ENCODE results near the gene NDE1. TPM values are rescaled to one million over a fixed set of nuclear protein-coding genes. Genes with fewer than 3 reads are reported as not detected.

Gene NDE1
- total RNA-seq, 2 donors from 2014 or later: 26.5 to 37.0 TPM

DNA sequence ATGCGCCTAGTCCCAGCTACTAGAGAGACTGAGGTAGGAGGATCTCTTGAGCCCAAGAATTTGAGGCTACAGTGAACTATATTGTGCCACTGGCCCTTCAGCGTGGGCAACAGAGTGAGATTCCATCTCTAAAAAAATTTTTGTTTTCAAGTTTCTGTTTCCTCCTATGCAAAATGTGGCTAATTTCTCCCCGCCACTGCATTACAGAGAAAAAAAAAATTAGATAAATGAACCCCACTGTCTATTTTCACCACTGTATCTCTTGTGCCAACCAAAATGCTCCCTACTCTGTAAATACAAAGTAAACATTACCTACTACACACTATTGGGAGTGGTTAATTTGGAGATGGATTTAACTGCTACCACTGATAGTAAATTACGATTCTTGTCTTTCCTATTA is 9.1 kb upstream of the NDE1 start:
- H3K27ac ChIP-seq: no peak overlapping the region
- ATAC-seq (ENCODE audit: insufficient number of reproducible peaks, low FRiP score, low read depth): no peak
- TF ChIP-seq, protein P1, sequence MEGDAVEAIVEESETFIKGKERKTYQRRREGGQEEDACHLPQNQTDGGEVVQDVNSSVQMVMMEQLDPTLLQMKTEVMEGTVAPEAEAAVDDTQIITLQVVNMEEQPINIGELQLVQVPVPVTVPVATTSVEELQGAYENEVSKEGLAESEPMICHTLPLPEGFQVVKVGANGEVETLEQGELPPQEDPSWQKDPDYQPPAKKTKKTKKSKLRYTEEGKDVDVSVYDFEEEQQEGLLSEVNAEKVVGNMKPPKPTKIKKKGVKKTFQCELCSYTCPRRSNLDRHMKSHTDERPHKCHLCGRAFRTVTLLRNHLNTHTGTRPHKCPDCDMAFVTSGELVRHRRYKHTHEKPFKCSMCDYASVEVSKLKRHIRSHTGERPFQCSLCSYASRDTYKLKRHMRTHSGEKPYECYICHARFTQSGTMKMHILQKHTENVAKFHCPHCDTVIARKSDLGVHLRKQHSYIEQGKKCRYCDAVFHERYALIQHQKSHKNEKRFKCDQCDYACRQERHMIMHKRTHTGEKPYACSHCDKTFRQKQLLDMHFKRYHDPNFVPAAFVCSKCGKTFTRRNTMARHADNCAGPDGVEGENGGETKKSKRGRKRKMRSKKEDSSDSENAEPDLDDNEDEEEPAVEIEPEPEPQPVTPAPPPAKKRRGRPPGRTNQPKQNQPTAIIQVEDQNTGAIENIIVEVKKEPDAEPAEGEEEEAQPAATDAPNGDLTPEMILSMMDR (IDR thresholded peaks at IDR 0.05): no peak

DNA sequence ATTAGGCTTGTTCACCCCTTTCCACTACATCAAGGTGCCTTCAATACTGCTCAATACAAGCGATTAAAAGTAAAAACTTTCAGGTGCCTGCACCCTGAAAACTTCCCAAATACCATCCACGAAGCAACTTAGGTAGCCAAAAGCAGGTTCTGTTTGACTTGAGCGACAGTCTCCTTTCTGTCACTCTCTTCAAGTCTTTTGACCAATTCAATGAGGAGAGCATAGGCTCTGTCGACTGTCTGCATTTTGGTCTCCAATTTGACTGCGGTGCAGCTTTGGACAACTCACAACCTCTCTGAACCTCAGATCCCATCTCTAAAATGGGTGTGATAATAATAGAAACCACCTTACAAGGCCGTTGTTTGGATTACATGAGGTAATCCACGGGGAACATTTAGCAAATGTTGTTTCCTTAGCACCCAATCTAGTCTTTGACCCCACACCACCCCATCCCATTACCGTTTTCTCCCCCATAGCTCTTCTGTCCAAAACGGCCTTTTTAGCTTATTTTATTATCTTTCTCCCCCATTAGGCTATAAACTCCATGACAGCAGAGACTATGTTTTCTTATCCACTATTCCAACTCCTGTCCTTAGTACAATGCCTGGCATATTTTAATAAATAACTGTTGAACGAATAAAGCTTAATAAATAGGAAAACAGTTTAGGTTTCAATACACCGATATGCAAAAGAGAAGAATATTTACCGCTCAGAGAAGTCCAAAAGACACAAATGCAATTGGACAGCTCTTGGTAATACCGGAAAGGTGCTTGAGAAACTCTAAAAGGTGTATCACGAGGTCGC is 8.1 kb upstream of the NDE1 start:
- TF ChIP-seq, protein P1 (IDR thresholded peaks at IDR 0.05): no peak
- Histone ChIP-seq H3K9me3 (no peaks in the 10 kb centered on the region), H3K4me3 (peak overlapping the region; percentile 97), H3K4me1 (ENCODE audit: control insufficient read depth in 1 of 2, low read depth in 2 of 2) (peaks cover 11 to 28% of the 10 kb centered on the region in 2 donors), H3K36me3 (peaks cover 19% of the 10 kb centered on the region), H3K27me3 (replicated peaks; ENCODE audit: insufficient read depth) (no peaks in the 10 kb centered on the region), H3K27ac (peak overlapping the region; percentile 99 to 100)
- DNase-seq (ENCODE audit: low spot score) (no peak), ATAC-seq (ENCODE audit: insufficient number of reproducible peaks, low FRiP score, low read depth) (no peak)

More for the DNA sequence above, 9.1 kb upstream of the NDE1 start:
- no peaks in the 10 kb centered on the region for H3K9me3 ChIP-seq
- no peak overlapping the region for H3K4me3 ChIP-seq
- no peak for DNase-seq (ENCODE audit: low spot score)
- peaks cover 21% of the 10 kb centered on the region for H3K36me3 ChIP-seq
- peaks cover 11 to 28% of the 10 kb centered on the region in 2 donors for H3K4me1 ChIP-seq (ENCODE audit: control insufficient read depth in 1 of 2, low read depth in 2 of 2)
- H3K27me3 ChIP-seq (replicated peaks; ENCODE audit: insufficient read depth): no peaks in the 10 kb centered on the region

DNA sequence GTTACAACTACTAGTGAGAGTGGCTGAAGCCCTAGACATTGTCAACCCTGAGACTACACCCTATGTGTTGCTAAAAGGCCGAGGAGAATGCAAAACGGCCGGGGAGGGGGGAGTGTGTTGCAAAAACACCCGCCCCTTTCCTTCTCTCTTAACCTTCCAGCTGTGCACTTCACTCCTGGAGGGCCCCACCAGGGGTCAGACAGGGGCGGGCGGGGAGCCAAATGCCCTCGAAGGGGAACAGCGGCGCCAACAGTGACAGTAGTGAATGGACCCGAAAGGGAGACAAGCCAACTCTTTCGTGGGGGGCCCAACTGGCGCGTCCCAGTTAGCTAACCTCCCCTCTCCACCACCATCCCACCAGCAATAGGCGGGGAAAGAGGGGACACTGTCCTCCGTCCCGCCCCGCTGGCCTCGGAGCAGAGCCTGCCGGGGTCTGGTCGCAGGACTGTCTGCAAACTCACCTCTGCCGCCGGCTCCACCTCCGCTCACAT is 7.4 kb upstream of the NDE1 start:
- TF ChIP-seq, protein P1 (IDR thresholded peaks at IDR 0.05): peak; percentile 40
- Histone ChIP-seq H3K27ac (peak overlapping the region; percentile 99 to 100), H3K36me3 (peaks cover 13% of the 10 kb centered on the region), H3K27me3 (replicated peaks; ENCODE audit: insufficient read depth) (no peaks in the 10 kb centered on the region), H3K4me1 (ENCODE audit: control insufficient read depth in 1 of 2, low read depth in 2 of 2) (peaks cover 11 to 28% of the 10 kb centered on the region in 2 donors), H3K4me3 (peak overlapping the region; percentile 97), H3K9me3 (no peaks in the 10 kb centered on the region)
- DNase-seq (ENCODE audit: low spot score) (peak; percentile 21), ATAC-seq (ENCODE audit: insufficient number of reproducible peaks, low FRiP score, low read depth) (no peak)

DNA sequence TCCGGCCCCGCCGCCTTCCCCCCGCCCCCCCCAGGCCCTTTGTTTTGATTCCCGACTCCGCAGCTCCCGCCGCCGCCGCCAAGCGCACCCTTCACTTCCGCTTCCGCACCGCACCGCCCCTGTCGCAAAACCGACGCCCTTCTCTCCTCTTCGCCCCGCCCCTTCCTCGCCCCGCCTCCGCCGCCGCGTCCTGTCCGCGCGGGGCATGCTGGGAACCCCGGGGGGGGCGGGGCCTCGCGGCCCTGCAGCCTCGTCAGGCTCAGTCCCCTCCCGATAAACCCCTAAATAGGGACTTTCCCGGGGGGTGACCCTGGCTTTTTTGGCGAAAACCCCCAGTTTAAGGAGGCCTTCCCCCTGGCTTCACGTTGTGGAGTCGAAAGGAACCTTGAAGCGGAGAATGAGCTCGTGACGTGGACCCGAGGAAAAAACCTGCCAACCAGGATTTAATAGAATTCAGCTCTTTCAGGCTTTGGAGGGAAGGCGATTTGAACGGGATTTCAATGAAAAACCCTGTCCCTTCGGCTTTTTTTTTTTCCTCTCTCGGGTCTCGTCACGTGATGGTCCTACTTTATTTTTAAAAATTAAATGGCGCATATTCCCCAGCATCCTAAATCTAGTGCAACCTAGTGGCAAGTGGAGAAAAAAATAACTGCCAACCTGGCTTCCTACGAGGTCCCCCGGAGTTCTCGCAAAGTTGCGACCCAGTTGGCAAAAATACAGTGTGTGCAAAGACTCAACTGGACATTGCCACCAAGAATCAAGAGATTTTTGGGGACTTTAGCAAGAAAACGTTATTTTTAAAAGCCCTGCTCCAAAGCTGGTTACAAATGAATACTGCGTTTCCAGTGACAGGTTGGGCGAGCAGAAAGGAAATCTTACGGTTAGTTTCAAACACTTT is 6.7 kb upstream of the NDE1 start, which contains the start of gene MARF1:
TSS of gene MARF1 (minus strand) at position 107 of the 898 bp plus-strand sequence. CDS start 3,921 bp downstream, outside the sequence.
- DNase-seq (ENCODE audit: low spot score) (peak; percentile 95), ATAC-seq (ENCODE audit: insufficient number of reproducible peaks, low FRiP score, low read depth) (peak; percentile 84)
- H3K27ac ChIP-seq: peak within 1 kb of the TSS; percentile 99 to 100

More for the DNA sequence above, 6.7 kb upstream of the NDE1 start, which contains the start of gene MARF1:
- no peaks in the 10 kb centered on the region for H3K27me3 ChIP-seq (replicated peaks; ENCODE audit: insufficient read depth)
- TF ChIP-seq, protein P1 (IDR thresholded peaks at IDR 0.05): peak; percentile 49
- peaks cover 8% of the 10 kb centered on the region for H3K36me3 ChIP-seq
- H3K9me3 ChIP-seq: no peaks in the 10 kb centered on the region
- H3K4me1 ChIP-seq (ENCODE audit: control insufficient read depth in 1 of 2, low read depth in 2 of 2): peaks cover 11 to 28% of the 10 kb centered on the region in 2 donors
- H3K4me3 ChIP-seq: peak within 1 kb of the TSS; percentile 97
